IPS-20b (cell line): Measurements from ENCODE around the gene ST3GAL5.
"Not testable (repeated sequence)": the region's sequence is repeated elsewhere in the genome, so short reads cannot be mapped to it uniquely, and the experiment has no call there.

Experiments
- H3K27ac ChIP-seq: one replicate; pipeline ENCODE4 v1.5.1; 2013; ENCODE audit warnings: low read length
- H3K27me3 ChIP-seq: 2 replicates; pipeline ENCODE4 v1.6.1; 2013; ENCODE audit warnings: mild to moderate bottlenecking, low read length, inconsistent platforms; ENCODE audit not compliant: insufficient read depth
- H3K36me3 ChIP-seq: 2 replicates; pipeline ENCODE4 v1.6.1; 2013; ENCODE audit warnings: low read depth, mild to moderate bottlenecking, inconsistent platforms, low read length, moderate library complexity; ENCODE audit not compliant: insufficient read depth
- H3K4me1 ChIP-seq: 2 replicates; pipeline ENCODE4 v1.6.1; 2013; ENCODE audit warnings: mild to moderate bottlenecking, control low read depth, inconsistent platforms, low read length, moderate library complexity; ENCODE audit not compliant: insufficient read depth
- H3K4me3 ChIP-seq: 2 replicates; pipeline ENCODE4 v1.5.1; 2013; ENCODE audit warnings: mild to moderate bottlenecking, low read length, inconsistent platforms
- H3K9ac ChIP-seq: 2 replicates; pipeline ENCODE4 v1.6.1; 2013; ENCODE audit warnings: low read depth, mild to moderate bottlenecking, inconsistent platforms, low read length, moderate library complexity
- H3K9me3 ChIP-seq: 2 replicates; pipeline ENCODE4 v1.6.1; 2013; ENCODE audit warnings: mild to moderate bottlenecking, low read depth, low read length, inconsistent platforms; ENCODE audit not compliant: insufficient read depth

Gene ST3GAL5

GRCh38 chr2:85888684-85889626 is at the start of gene ST3GAL5:
TSS of gene ST3GAL5 (minus strand) at chr2:85888990. CDS start at chr2:85888905, 85 bp downstream.
- Histone ChIP-seq H3K27me3 (peaks cover 38% of the 10 kb centered on the region), H3K36me3 (no peaks in the 10 kb centered on the region), H3K4me3 (peak within 1 kb of the TSS; percentile 82), H3K4me1 (peaks cover 11% of the 10 kb centered on the region; the same call in 1 of the 2 replicates), H3K9ac (peak within 1 kb of the TSS; percentile 70; the same call in 1 of the 2 replicates), H3K27ac (no peak within 1 kb of the TSS), H3K9me3 (no peaks in the 10 kb centered on the region)

GRCh38 chr2:85938456-85938855 is 49.7 kb upstream of the ST3GAL5 start:
- Histone ChIP-seq H3K36me3 (no peaks in the 10 kb centered on the region), H3K4me1 (peaks cover 13% of the 10 kb centered on the region), H3K27me3 (no peaks in the 10 kb centered on the region), H3K27ac (no peak overlapping the region), H3K9ac (no peak overlapping the region), H3K9me3 (peaks cover 23% of the 10 kb centered on the region), H3K4me3 (no peak overlapping the region)

DNA sequence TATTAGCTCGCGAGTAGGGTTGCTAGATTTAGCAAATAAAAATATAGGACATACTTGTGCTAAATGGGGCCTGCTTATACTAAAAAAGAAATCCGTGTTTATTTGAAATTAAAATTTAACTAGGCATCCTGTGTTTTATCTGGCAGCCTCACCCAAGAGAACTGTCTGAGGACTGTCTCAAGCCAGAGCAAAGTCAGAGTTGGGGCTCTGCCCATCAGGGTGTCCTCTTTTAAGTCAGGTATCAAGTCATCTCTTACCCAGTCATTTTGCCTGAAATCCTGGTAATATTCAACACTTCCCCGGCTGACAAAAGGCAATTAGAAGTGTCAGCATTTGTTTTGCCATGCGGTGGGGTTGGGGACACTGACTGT is 48.3 kb upstream of the ST3GAL5 start:
- Histone ChIP-seq H3K9me3 (peaks cover 12% of the 10 kb centered on the region; the same call in 1 of the 2 replicates), H3K4me3 (no peak overlapping the region), H3K27me3 (no peaks in the 10 kb centered on the region), H3K36me3 (no peaks in the 10 kb centered on the region), H3K27ac (no peak overlapping the region), H3K9ac (no peak overlapping the region), H3K4me1 (peaks cover 13% of the 10 kb centered on the region)

DNA sequence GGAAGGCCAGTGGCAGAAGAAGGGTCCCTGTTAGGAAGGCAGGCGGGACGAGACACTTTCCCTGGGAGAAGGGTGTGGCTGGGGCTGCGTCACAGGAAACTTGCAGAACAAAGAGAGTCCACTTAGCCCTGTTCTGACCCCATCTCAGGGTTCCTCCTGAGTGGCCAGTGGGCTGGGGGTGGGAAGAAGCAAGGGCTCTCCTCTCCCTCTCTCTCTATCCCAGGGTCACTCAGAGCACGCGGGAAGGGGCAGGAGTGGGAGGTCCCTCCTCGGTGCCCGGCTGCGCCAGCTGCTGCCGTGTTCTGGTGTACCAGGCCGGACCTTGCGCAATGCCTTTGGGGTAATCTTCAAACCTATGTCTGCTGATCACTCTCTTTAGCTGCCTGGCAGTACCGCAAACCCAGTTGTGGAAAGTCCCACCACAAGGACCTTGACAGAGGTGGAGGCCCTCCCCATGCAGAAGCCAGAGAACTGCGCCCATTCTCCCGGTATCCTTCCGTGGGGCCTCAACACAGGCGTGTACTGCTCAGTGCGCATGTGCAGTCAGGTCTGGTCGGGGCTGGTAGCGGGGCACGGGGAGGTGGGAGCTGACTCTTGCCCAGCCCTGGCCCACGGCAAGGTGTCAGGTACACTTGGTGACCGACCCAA is 47.8 kb upstream of the ST3GAL5 start:
- Histone ChIP-seq H3K9ac (no peak overlapping the region), H3K27ac (no peak overlapping the region), H3K27me3 (no peaks in the 10 kb centered on the region), H3K36me3 (no peaks in the 10 kb centered on the region), H3K4me3 (no peak overlapping the region), H3K4me1 (peaks cover 13% of the 10 kb centered on the region), H3K9me3 (0 out of 2 replicates have a peak, but pooled peaks cover 6% of the 10 kb centered on the region)

DNA sequence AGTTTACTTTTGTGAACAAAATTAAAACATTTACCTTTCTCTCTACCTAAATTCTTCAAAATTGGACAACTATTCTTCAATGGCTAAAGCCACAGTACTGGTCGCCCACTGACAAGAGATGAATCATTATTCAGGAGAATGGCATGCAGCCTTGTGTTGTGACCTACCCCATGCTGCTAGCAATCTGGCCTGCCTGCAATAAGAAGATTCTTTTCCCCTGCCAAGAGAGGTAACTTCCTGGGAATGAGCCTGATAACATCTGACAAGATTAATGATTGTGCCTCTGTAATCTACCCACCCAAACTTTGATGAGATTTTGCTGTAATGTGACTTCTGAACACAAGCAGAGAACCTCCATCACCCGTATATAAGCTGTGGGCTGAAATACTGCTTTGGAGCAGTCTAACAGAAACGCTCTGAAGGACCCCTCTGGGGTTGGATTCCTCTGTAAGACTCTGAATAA is 47.0 kb upstream of the ST3GAL5 start:
- no peaks in the 10 kb centered on the region for H3K36me3 ChIP-seq
- H3K4me1 ChIP-seq, result peaks cover 13% of the 10 kb centered on the region
- H3K9ac ChIP-seq, result no peak overlapping the region
- no peaks in the 10 kb centered on the region for H3K9me3 ChIP-seq
- no peak overlapping the region for H3K27ac ChIP-seq
- no peak overlapping the region for H3K4me3 ChIP-seq
- H3K27me3 ChIP-seq, result no peaks in the 10 kb centered on the region

- Histone ChIP-seq H3K27ac (no peak overlapping the region), H3K27me3 (no peaks in the 10 kb centered on the region), H3K4me1 (peaks cover 13% of the 10 kb centered on the region), H3K4me3 (no peak overlapping the region), H3K36me3 (no peaks in the 10 kb centered on the region), H3K9ac (no peak overlapping the region), H3K9me3 (no peaks in the 10 kb centered on the region)
Measured at GRCh38 chr2:85935170-85935745, 46.5 kb upstream of the ST3GAL5 start.

GRCh38 chr2:85933753-85934594 is 45.2 kb upstream of the ST3GAL5 start:
- Histone ChIP-seq H3K27ac (no peak overlapping the region), H3K27me3 (no peaks in the 10 kb centered on the region), H3K9me3 (no peaks in the 10 kb centered on the region), H3K4me3 (no peak overlapping the region), H3K9ac (no peak overlapping the region), H3K4me1 (peaks cover 13% of the 10 kb centered on the region), H3K36me3 (no peaks in the 10 kb centered on the region)

GRCh38 chr2:85931151-85931550 is 42.4 kb upstream of the ST3GAL5 start:
- H3K9me3 ChIP-seq, H3K27me3 ChIP-seq, H3K9ac ChIP-seq, H3K4me1 ChIP-seq, H3K4me3 ChIP-seq, H3K27ac ChIP-seq, H3K36me3 ChIP-seq: not testable (repeated sequence)

GRCh38 chr2:85930129-85931124 is 41.6 kb upstream of the ST3GAL5 start:
- no peak overlapping the region for H3K9ac ChIP-seq
- no peaks in the 10 kb centered on the region for H3K9me3 ChIP-seq
- no peak overlapping the region for H3K4me3 ChIP-seq
- H3K36me3 ChIP-seq, result no peaks in the 10 kb centered on the region
- H3K4me1 ChIP-seq, result peaks cover 3% of the 10 kb centered on the region; the same call in 1 of the 2 replicates
- no peak overlapping the region for H3K27ac ChIP-seq
- H3K27me3 ChIP-seq, result no peaks in the 10 kb centered on the region
